Activated naive CD8-positive, alpha-beta T cell treated with anti-CD3 and anti-CD28 coated beads, Interleukin-2, amount 10 ng/mL, durations not matched to agents 7 days and 5 days (primary cell): Measurements from ENCODE around the gene OLA1. TPM values are rescaled to one million over a fixed set of nuclear protein-coding genes. Genes with fewer than 3 reads are reported as not detected.

Experiments
- total RNA-seq, 2 experiments: library from RNA; stranded (reverse); gene quantifications; one replicate each; pipeline ENCODE4 v1.2.3, GENCODE V29; 2021

The OLA1 gene
- total RNA-seq, 2 experiments from 2014 or later, result 56.2 to 56.3 TPM

Other genes with a start within 250 kb of the OLA1 start
- gene SP9, start 86.4 kb upstream of the OLA1 start, total RNA-seq, result not detected
- gene SCRN3, start 147.2 kb upstream of the OLA1 start, total RNA-seq, result 10 to 100 TPM; 17.5 to 19.6 TPM
- 10 to 100 TPM; 24.3 to 25.8 TPM for gene GPR155, start 238.5 kb upstream of the OLA1 start, total RNA-seq